Kidney epithelial cell (primary cell): ENCODE measurements around the gene ABCB9. TPM values are rescaled to one million over a fixed set of nuclear protein-coding genes. Genes with fewer than 3 reads are reported as not detected.

ENCODE experiments used
- DNase-seq: peaks from one replicate; pipeline ENCODE4 v3.0.0-alpha.2; 2010; ENCODE audit warnings: low read depth
- H3K27me3 ChIP-seq: 2 replicates; pipeline ENCODE4 v1.6.0; 2011; ENCODE audit warnings: low read length; ENCODE audit not compliant: control insufficient read depth, insufficient read depth
- H3K36me3 ChIP-seq: 2 replicates; pipeline ENCODE4 v1.5.1; 2011; ENCODE audit warnings: low read length; ENCODE audit not compliant: control insufficient read depth, insufficient read depth
- H3K4me3 ChIP-seq: 2 replicates; pipeline ENCODE4 v1.5.1; 2011; ENCODE audit warnings: low read depth, mild to moderate bottlenecking, control low read depth, low read length
- total RNA-seq: library from RNA; depleted of rRNA; stranded (reverse); fragments of >200 nt; gene quantifications from 2 replicates; pipeline ENCODE4 v1.2.3, GENCODE V29; 2015
- TF ChIP-seq, protein P1 (sequence below): IDR thresholded peaks from 2 replicates; pipeline ENCODE4 v1.5.1; 2011; ENCODE audit warnings: mild to moderate bottlenecking, moderate library complexity, low read length, control low read depth, inconsistent platforms; ENCODE audit not compliant: insufficient read depth, poor library complexity, severe bottlenecking

The ABCB9 gene
- total RNA-seq, 1 donor from 2014 or later = 10.6 TPM

DNA sequence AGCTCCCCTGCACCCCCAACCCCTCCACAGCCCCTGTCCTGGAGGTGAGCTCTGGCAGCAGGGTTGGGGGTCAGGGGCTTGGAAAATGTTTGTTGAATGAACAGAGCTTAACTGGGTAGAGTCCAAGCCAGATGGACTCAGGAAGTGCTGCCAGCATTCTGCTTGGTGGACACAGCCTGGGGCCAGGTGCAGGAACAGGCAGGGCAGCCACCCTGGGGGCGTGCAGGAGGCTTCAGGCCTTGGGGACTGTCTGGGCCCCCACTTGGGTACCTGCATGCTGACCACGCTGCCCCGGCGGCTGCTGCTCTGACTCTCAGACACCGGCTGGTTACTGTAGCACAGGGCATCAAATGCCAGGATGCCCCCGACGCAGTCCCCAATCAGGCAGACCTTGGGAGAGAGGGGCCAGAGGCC lies 29.9 kb upstream of the ABCB9 start:
- TF ChIP-seq, protein P1, sequence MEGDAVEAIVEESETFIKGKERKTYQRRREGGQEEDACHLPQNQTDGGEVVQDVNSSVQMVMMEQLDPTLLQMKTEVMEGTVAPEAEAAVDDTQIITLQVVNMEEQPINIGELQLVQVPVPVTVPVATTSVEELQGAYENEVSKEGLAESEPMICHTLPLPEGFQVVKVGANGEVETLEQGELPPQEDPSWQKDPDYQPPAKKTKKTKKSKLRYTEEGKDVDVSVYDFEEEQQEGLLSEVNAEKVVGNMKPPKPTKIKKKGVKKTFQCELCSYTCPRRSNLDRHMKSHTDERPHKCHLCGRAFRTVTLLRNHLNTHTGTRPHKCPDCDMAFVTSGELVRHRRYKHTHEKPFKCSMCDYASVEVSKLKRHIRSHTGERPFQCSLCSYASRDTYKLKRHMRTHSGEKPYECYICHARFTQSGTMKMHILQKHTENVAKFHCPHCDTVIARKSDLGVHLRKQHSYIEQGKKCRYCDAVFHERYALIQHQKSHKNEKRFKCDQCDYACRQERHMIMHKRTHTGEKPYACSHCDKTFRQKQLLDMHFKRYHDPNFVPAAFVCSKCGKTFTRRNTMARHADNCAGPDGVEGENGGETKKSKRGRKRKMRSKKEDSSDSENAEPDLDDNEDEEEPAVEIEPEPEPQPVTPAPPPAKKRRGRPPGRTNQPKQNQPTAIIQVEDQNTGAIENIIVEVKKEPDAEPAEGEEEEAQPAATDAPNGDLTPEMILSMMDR = no peak
- DNase-seq = no peak
- no peaks in the 10 kb centered on the region for H3K27me3 ChIP-seq
- no peaks in the 10 kb centered on the region for H3K36me3 ChIP-seq
- H3K4me3 ChIP-seq = no peak overlapping the region

DNA sequence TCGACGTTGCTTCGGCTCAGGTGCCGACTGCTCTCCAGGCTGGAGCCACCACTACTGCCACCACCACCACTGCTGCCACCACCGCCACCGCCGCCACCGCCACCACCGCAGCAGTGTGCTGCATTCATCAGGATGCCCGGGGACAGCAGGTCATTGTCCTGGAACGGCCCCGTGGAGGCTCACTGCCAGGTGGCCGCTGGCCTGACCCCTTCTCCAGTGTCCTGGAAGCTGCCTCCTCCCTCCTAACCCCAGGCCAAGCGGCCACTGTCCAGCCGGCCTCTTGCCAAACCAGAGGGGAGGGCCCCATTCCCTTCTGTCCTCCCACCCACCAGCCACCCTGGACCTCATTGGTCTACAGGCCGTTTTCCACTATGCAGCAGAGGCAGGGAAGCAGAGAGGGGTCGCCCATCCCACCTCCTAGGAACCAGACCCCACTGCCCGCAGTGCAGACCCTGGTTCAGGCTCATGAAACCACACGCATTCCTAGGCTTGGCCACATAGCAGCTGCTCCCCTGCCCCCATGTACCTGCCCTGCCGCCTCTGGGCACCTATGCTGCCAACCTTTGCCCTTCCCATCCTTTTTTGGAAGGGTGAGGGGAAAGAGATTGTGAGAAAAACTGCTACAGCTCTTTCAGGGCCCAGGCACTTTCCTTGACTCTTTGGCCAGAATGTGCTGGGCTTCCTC lies 29.4 kb upstream of the ABCB9 start:
- Histone ChIP-seq H3K4me3 (no peak overlapping the region), H3K36me3 (no peaks in the 10 kb centered on the region), H3K27me3 (no peaks in the 10 kb centered on the region)
- no peak for DNase-seq
- TF ChIP-seq, protein P1 = no peak

DNA sequence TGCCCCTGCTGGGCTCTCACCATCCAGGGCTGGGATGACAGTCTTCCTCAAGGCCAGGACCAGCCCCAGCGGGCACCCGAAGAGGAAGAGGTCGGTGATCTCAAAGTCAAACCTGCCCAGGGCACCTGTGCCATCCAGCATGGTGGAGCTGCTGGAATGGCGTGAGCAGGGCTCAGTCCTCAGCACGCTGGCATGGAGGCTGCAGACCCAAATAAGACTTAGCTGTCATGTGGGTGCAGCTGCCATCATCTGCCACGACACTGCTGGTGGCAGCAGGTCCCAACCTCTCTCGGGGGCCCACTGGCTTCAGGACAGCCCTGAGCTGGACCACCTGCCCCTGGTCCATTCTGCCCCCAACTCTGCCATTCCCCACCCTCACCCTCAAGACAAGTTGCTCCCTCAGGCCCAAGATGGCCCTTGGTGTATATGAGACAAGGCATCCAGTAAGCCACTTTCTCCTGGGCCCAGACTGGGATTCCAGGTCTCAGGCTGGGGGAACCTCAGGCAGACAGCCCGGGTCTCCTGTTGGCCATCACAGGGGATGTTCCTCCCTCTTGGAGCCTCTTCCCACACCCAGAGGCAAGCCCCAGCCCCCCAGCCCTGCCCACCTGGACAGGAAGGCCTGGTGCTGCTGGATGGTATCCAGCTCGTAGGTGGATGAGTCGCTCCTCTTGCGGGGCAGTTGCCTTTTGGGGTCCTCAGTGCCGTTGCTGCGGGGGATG lies 28.7 kb upstream of the ABCB9 start:
- DNase-seq = no peak
- H3K4me3 ChIP-seq = no peak overlapping the region
- no peaks in the 10 kb centered on the region for H3K36me3 ChIP-seq
- no peaks in the 10 kb centered on the region for H3K27me3 ChIP-seq
- TF ChIP-seq, protein P1 = no peak

DNA sequence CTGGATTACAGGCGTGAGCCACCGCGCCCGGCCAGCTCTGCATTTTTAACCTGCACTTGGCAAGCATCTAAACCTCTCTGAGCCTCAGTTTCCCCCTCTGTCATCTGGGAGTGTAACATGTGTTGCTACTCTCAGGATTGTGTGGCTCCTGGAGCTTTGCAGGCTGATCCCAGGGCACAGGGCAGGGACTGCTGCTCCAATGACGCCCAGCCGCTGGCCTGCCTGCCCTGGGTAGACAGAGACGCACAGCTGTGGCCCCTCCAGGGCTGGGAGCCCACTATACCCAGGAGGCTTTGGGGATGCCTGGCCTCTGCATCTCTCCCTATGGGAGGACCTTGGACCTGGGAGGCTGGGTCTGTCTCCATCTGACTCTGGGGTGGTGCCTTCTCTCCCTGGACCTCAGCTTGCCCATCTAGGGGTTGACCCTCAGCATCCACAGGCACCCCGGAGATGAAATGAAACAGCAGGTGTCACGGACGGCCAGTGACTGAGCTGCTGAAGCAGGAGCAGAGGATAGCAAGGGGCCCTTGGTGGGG lies 27.9 kb upstream of the ABCB9 start:
- no peak for DNase-seq
- no peak overlapping the region for H3K4me3 ChIP-seq
- H3K27me3 ChIP-seq = no peaks in the 10 kb centered on the region

DNA sequence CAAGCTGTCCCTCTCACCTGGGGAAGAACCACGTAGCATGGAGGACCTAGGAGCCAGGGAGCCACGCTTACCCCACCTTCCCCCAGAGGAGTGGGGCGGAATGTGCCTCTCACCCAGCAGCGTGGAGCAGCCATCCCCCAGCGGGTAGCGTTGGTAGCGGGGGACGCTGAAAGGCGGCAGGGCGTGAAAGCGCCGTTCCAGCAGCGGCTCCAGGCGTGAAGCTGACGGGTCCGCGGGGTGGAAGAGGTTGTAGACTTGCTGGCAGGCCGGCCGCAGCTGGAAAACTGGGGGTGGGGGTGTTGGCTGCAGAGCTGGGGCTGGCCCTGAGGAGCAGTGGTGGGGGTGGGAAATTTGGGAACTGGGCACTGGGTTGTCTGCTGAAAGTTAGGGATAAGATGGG lies 26.1 kb upstream of the ABCB9 start:
- no peaks in the 10 kb centered on the region for H3K27me3 ChIP-seq
- H3K4me3 ChIP-seq = no peak overlapping the region
- no peaks in the 10 kb centered on the region for H3K36me3 ChIP-seq
- DNase-seq = no peak
- TF ChIP-seq, protein P1 = no peak

More for the DNA sequence above, 27.9 kb upstream of the ABCB9 start:
- TF ChIP-seq, protein P1 = no peak
- H3K36me3 ChIP-seq = no peaks in the 10 kb centered on the region
